OCI-LY1 (cell line): ENCODE data around the gene ZNF385D.

Source experiments
- H2AFZ ChIP-seq: fragments of 200-600 bp; sonication (generic), shearing (Covaris generic); 2 replicates; pipeline ENCODE4 v1.6.0; 2014; ENCODE audit warnings: antibody characterized with exemption, mild to moderate bottlenecking, low read length
- H3F3A ChIP-seq: fragments of 200-600 bp; sonication (generic), shearing (Covaris generic); 2 replicates; pipeline ENCODE4 v1.6.0; 2014; ENCODE audit warnings: mild to moderate bottlenecking, antibody characterized with exemption, low read length, moderate library complexity; ENCODE audit not compliant: insufficient read depth
- H3K27ac ChIP-seq: fragments of 200-600 bp; sonication (generic); 2 replicates; pipeline ENCODE4 v1.5.1; 2014; ENCODE audit warnings: low read length, mixed run types, mild to moderate bottlenecking, low read depth; ENCODE audit not compliant: poor library complexity, severe bottlenecking
- H3K27me3 ChIP-seq: fragments of 200-600 bp; sonication (generic); 2 replicates; pipeline ENCODE4 v1.6.0; 2014; ENCODE audit warnings: antibody characterized with exemption, mild to moderate bottlenecking, low read length, moderate library complexity; ENCODE audit not compliant: insufficient read depth
- H3K36me3 ChIP-seq: fragments of 200-600 bp; sonication (generic); 2 replicates; pipeline ENCODE4 v1.6.1; 2014; ENCODE audit warnings: mild to moderate bottlenecking, antibody characterized with exemption, low read length, moderate library complexity, mixed read lengths; ENCODE audit not compliant: insufficient read depth
- H3K4me1 ChIP-seq: fragments of 200-600 bp; sonication (generic); 2 replicates; pipeline ENCODE4 v1.5.1; 2014; ENCODE audit warnings: mild to moderate bottlenecking, low read length, moderate library complexity; ENCODE audit not compliant: insufficient read depth, severe bottlenecking
- H3K4me2 ChIP-seq: fragments of 200-600 bp; sonication (generic), shearing (Covaris generic); 2 replicates; pipeline ENCODE4 v1.6.1; 2014; ENCODE audit warnings: low read length
- H3K4me3 ChIP-seq: fragments of 200-600 bp; sonication (generic); 2 replicates; pipeline ENCODE4 v1.5.1; 2014; ENCODE audit warnings: low read length, low read depth, mild to moderate bottlenecking, mixed read lengths; ENCODE audit not compliant: poor library complexity, severe bottlenecking
- H3K79me2 ChIP-seq: fragments of 200-600 bp; shearing (Covaris generic); 2 replicates; pipeline ENCODE4 v1.6.1; 2016; ENCODE audit warnings: mixed run types, low read length, mixed read lengths; ENCODE audit not compliant: insufficient read depth
- H3K9ac ChIP-seq: fragments of 200-600 bp; sonication (generic), shearing (Covaris generic); 2 replicates; pipeline ENCODE4 v1.6.1; 2014; ENCODE audit warnings: mild to moderate bottlenecking, low read length, mixed read lengths
- H3K9me2 ChIP-seq: fragments of 200-600 bp; sonication (generic), shearing (Covaris generic); 2 replicates; pipeline ENCODE4 v1.6.1; 2014; ENCODE audit warnings: low read depth, mild to moderate bottlenecking, low read length, mixed read lengths
- H3K9me3 ChIP-seq: fragments of 200-600 bp; shearing (Covaris generic); 2 replicates; pipeline ENCODE4 v1.6.1; 2014; ENCODE audit warnings: low read length, mixed read lengths
- H4K20me1 ChIP-seq: fragments of 200-600 bp; sonication (generic), shearing (Covaris generic); 2 replicates; pipeline ENCODE4 v1.6.0; 2016; ENCODE audit warnings: mild to moderate bottlenecking, low read length; ENCODE audit not compliant: insufficient read depth
- EZH2 ChIP-seq: fragments of 200-600 bp; sonication (generic), shearing (Covaris generic); IDR thresholded peaks from 2 replicates; pipeline ENCODE4 v1.8.0; 2017; ENCODE audit warnings: borderline replicate concordance, mixed run types, mild to moderate bottlenecking, antibody characterized with exemption, low read length, moderate library complexity, mixed read lengths
- TF ChIP-seq, protein P1 (sequence below): fragments of 200-600 bp; sonication (generic), shearing (Covaris generic); IDR thresholded peaks from 2 replicates; pipeline ENCODE4 v1.5.1; 2017; ENCODE audit warnings: mild to moderate bottlenecking, antibody characterized with exemption, low read length, moderate library complexity, mixed read lengths

ZNF385D gene

DNA sequence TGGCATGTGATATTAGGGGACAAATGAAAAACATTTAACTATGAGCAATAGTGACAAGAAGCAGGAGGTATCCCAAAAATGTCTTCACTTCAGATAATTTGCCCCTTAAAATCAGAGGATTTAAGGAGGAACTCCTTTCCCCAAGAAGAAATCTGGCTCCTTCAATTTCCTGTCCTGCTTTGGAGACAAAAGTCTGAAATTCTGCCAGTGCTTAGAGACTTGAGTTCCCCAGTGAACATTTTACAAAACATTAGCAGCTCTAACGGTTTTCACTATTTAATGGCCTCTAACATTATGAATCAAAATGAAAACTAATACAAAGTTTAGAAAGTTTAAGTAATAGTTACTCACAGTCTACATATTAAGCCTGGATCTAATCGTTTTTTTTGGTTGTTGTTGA lies 40.3 kb upstream of the ZNF385D start:
- Histone ChIP-seq H3K36me3 (no peaks in the 10 kb centered on the region), H4K20me1 (no peaks in the 10 kb centered on the region), H3K79me2 (no peaks in the 10 kb centered on the region), H3K27ac (no peak overlapping the region), H3K4me1 (no peaks in the 10 kb centered on the region), H2AFZ (no peak overlapping the region), H3K9ac (no peak overlapping the region), H3K9me3 (no peaks in the 10 kb centered on the region), H3F3A (no peaks in the 10 kb centered on the region), H3K4me2 (no peak overlapping the region), H3K9me2 (no peaks in the 10 kb centered on the region), H3K4me3 (no peak overlapping the region), H3K27me3 (no peaks in the 10 kb centered on the region)
- no peak for TF ChIP-seq EZH2
- TF ChIP-seq, protein P1, sequence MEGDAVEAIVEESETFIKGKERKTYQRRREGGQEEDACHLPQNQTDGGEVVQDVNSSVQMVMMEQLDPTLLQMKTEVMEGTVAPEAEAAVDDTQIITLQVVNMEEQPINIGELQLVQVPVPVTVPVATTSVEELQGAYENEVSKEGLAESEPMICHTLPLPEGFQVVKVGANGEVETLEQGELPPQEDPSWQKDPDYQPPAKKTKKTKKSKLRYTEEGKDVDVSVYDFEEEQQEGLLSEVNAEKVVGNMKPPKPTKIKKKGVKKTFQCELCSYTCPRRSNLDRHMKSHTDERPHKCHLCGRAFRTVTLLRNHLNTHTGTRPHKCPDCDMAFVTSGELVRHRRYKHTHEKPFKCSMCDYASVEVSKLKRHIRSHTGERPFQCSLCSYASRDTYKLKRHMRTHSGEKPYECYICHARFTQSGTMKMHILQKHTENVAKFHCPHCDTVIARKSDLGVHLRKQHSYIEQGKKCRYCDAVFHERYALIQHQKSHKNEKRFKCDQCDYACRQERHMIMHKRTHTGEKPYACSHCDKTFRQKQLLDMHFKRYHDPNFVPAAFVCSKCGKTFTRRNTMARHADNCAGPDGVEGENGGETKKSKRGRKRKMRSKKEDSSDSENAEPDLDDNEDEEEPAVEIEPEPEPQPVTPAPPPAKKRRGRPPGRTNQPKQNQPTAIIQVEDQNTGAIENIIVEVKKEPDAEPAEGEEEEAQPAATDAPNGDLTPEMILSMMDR = no peak

DNA sequence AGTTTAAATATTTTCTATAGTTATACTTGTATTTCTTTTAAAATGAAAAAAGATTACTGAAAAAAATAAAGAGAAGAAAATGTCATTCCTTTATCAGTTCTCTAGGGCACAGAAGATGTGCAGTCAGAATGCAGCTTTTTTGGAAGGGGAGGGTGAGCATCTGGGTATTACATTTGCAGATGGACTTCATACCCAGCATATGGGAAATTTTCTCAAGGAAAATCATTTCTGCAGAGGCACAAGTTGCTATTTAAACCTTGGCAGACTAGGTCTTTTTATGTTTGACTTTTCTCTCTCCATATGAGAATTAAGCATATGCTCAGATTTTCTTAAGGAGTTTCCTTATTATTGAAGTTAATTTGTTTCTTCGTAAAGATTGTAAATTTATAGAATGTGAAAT lies 39.5 kb upstream of the ZNF385D start:
- Histone ChIP-seq H3F3A (no peaks in the 10 kb centered on the region), H3K79me2 (no peaks in the 10 kb centered on the region), H4K20me1 (no peaks in the 10 kb centered on the region), H3K4me2 (no peak overlapping the region), H3K4me3 (no peak overlapping the region), H3K9me2 (no peaks in the 10 kb centered on the region), H3K27ac (no peak overlapping the region), H3K27me3 (no peaks in the 10 kb centered on the region), H3K4me1 (no peaks in the 10 kb centered on the region), H3K9ac (no peak overlapping the region), H2AFZ (no peak overlapping the region), H3K36me3 (no peaks in the 10 kb centered on the region), H3K9me3 (no peaks in the 10 kb centered on the region)
- no peak for TF ChIP-seq EZH2
- TF ChIP-seq, protein P1 = no peak

DNA sequence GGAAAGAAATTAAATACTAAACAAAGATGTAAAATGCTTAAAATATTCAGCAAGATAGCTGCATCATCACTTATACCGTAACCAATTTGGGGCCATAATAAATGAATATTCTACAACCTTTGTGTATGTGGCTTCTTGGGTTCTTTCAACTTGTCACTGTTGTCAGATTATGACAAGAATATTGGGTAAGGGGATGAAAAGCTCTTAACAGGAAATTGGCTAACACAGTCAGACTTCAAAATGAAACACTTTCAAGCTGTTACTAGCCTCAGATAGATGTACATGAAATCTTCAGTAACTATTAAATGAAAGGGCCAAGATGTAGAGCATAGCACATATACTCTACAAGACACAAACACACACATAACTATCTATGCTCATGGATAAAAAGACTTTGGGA lies 38.7 kb upstream of the ZNF385D start:
- Histone ChIP-seq H3K9me2 (no peaks in the 10 kb centered on the region), H3K4me2 (no peak overlapping the region), H3K79me2 (no peaks in the 10 kb centered on the region), H3K9ac (no peak overlapping the region), H3K4me3 (no peak overlapping the region), H3K36me3 (no peaks in the 10 kb centered on the region), H3F3A (no peaks in the 10 kb centered on the region), H3K9me3 (no peaks in the 10 kb centered on the region), H3K4me1 (no peaks in the 10 kb centered on the region), H2AFZ (no peak overlapping the region), H3K27ac (no peak overlapping the region), H4K20me1 (no peaks in the 10 kb centered on the region), H3K27me3 (no peaks in the 10 kb centered on the region)
- TF ChIP-seq EZH2 = no peak
- TF ChIP-seq, protein P1 = no peak
